Measurements from ENCODE around the gene ADAMTSL3.

Gene ADAMTSL3

GRCh38 chr15:83940136-83940535 lies 286.2 kb downstream of the ADAMTSL3 start:
- TF ChIP-seq ZBTB7A (IDR thresholded peaks at IDR 0.05; ENCODE audit: low read depth) (no peak), NFIC (IDR thresholded peaks at IDR 0.05) (no peak)

- TF ChIP-seq TCF12 (IDR thresholded peaks at IDR 0.05; ENCODE audit: low read depth) (no peak), EGR1 (IDR thresholded peaks at IDR 0.05) (no peak), TAF1 (IDR thresholded peaks at IDR 0.05; ENCODE audit: low read depth) (no peak), FOXM1 (IDR thresholded peaks at IDR 0.05; ENCODE audit: borderline replicate concordance, low read depth) (no peak), NFIC (IDR thresholded peaks at IDR 0.05) (no peak), YY1 (IDR thresholded peaks at IDR 0.05; ENCODE audit: low read depth) (no peak)
Observed at GRCh38 chr15:83943043-83943442, 289.1 kb downstream of the ADAMTSL3 start.

DNA sequence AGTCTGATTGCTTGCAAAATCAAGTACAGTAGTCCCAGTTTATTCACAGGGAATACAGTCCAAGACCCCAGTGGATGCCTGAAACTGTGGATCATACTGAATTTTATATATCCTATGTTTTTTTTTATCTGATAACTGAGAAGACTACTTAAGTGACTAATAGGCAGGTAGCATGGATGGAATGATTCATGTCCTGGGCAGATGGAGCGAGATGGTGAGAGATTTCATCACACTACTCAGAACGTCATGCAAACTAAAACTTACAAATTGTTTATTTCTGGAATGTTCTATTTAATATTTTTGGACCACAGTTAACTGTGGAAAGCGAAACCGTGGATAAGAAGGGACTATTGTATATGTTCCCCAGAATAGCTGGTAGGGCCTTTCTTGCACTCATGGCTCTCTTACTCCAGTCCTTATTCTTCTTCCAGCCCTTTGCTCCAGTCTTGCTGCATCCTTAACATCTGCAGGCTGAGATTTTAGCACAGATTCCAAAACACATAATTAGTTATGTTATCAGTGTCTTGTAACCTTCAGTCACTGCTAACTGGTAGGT lies 290.0 kb downstream of the ADAMTSL3 start:
- TF ChIP-seq EP300 (IDR thresholded peaks at IDR 0.05; ENCODE audit: borderline replicate concordance): no peak
- no peak for TF ChIP-seq RAD21 (IDR thresholded peaks at IDR 0.05; ENCODE audit: low read depth)
- no peak for TF ChIP-seq EGR1 (IDR thresholded peaks at IDR 0.05)

- TF ChIP-seq TEAD4 (IDR thresholded peaks at IDR 0.05) (no peak), EP300 (IDR thresholded peaks at IDR 0.05; ENCODE audit: borderline replicate concordance) (no peak), YY1 (IDR thresholded peaks at IDR 0.05; ENCODE audit: low read depth) (no peak), MAX (IDR thresholded peaks at IDR 0.05) (no peak), TAF1 (IDR thresholded peaks at IDR 0.05; ENCODE audit: low read depth) (no peak), FOXM1 (IDR thresholded peaks at IDR 0.05; ENCODE audit: borderline replicate concordance, low read depth) (no peak), CREB1 (IDR thresholded peaks at IDR 0.05; ENCODE audit: low read depth) (no peak), REST (IDR thresholded peaks at IDR 0.05; ENCODE audit: low read depth) (no peak), ZBTB7A (IDR thresholded peaks at IDR 0.05; ENCODE audit: low read depth) (no peak), CEBPB (IDR thresholded peaks at IDR 0.05) (no peak), RAD21 (IDR thresholded peaks at IDR 0.05; ENCODE audit: low read depth) (no peak), EGR1 (IDR thresholded peaks at IDR 0.05) (no peak), TCF12 (IDR thresholded peaks at IDR 0.05; ENCODE audit: low read depth) (no peak), NFIC (IDR thresholded peaks at IDR 0.05) (no peak)
- TF ChIP-seq, protein P1, sequence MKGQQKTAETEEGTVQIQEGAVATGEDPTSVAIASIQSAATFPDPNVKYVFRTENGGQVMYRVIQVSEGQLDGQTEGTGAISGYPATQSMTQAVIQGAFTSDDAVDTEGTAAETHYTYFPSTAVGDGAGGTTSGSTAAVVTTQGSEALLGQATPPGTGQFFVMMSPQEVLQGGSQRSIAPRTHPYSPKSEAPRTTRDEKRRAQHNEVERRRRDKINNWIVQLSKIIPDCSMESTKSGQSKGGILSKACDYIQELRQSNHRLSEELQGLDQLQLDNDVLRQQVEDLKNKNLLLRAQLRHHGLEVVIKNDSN (IDR thresholded peaks at IDR 0.05): no peak
Observed at GRCh38 chr15:83947156-83947555, 293.2 kb downstream of the ADAMTSL3 start.

DNA sequence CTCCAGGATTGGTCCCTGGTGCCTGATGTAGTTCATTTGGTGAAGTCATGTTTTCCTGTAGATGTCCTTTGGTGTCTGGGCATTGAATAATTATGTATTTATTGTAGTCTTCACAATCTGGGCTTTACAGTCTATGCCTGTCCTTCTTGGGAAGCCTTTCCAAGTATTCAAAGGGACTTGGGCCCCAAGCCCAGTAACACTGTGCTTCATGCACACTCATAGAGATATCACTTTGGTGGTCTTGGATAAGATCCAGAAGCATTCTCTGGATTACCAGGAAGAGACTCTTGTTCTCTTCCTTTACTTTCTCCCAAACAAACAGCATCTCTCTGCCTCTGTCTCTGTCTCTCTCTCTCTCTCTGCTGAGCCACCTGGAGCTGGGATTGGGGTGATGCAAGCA lies 300.6 kb downstream of the ADAMTSL3 start:
- no peak for TF ChIP-seq EGR1 (IDR thresholded peaks at IDR 0.05)
- no peak for TF ChIP-seq CREB1 (IDR thresholded peaks at IDR 0.05; ENCODE audit: low read depth)

DNA sequence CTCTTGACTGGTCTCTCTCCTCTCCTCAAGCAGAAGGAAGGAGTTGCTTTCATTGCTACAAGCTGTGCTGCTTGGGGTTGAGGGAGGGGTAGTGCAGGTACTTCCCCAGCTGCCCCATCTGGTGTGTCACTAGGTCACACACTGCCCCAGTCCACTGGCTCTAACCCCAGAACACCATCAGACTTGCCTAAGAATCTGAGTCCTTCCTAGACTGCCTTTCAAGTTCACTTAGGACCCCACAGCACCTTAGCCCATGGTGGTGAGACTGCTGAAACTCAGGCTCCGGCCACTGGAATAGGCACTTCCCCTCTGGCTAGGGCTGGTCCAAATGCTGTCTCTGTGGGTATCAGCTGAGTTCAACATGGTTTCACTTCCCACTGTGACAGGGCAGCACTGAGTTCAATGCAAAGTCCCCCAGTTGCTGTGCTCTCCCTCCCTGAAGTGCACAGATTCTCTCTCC lies 301.9 kb downstream of the ADAMTSL3 start:
- TF ChIP-seq RAD21 (IDR thresholded peaks at IDR 0.05; ENCODE audit: low read depth) (no peak), TEAD4 (IDR thresholded peaks at IDR 0.05) (no peak), EP300 (IDR thresholded peaks at IDR 0.05; ENCODE audit: borderline replicate concordance) (no peak), TCF12 (IDR thresholded peaks at IDR 0.05; ENCODE audit: low read depth) (no peak), NFIC (IDR thresholded peaks at IDR 0.05) (no peak), CREB1 (IDR thresholded peaks at IDR 0.05; ENCODE audit: low read depth) (no peak)
- TF ChIP-seq, protein P1 (IDR thresholded peaks at IDR 0.05): no peak

DNA sequence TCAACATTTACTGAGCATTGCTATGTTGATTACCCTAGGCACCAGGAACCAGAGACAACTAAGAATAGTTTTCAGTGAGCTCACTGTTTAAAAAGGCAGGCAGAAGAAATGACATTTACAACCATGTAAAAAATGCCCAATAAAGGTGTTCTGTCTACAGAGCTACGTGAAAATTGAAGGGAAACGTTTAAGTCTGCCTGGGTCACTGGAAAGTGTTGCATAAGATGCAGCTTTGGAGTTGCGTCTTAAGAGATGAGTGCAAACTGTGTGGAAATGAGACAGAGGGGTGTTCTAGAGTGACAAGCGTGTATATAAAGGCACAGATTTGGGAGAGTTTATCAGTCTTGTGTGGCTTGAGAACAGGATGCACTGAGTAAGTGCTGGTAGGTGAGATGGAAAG lies 303.0 kb downstream of the ADAMTSL3 start:
- TF ChIP-seq EP300 (IDR thresholded peaks at IDR 0.05; ENCODE audit: borderline replicate concordance) (no peak), CREB1 (IDR thresholded peaks at IDR 0.05; ENCODE audit: low read depth) (no peak), MAX (IDR thresholded peaks at IDR 0.05) (no peak), CEBPB (IDR thresholded peaks at IDR 0.05) (no peak), ZBTB7A (IDR thresholded peaks at IDR 0.05; ENCODE audit: low read depth) (no peak), RAD21 (IDR thresholded peaks at IDR 0.05; ENCODE audit: low read depth) (no peak), TCF12 (IDR thresholded peaks at IDR 0.05; ENCODE audit: low read depth) (no peak)
- TF ChIP-seq, protein P1 (IDR thresholded peaks at IDR 0.05): no peak

DNA sequence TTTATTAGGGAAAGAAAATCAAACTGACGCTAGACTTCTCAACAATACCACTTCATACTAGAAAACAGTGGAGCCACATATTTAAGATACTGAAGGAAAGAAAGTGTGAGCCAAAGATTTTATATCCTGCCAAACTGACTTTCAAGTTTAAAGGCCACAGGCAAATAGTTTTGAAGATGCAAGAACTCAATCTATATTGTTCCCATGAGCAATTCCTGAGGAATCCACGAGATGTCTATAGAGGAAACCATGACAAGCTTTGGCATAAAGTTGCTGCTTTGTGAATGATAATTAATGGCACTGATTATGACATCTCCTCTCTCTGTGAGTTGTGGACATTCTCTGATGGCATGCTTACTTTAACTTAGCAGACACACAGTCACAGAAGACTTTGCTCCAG lies 305.6 kb downstream of the ADAMTSL3 start:
- TF ChIP-seq YY1 (IDR thresholded peaks at IDR 0.05; ENCODE audit: low read depth) (no peak), RAD21 (IDR thresholded peaks at IDR 0.05; ENCODE audit: low read depth) (no peak), ZBTB7A (IDR thresholded peaks at IDR 0.05; ENCODE audit: low read depth) (no peak), NFIC (IDR thresholded peaks at IDR 0.05) (no peak), CEBPB (IDR thresholded peaks at IDR 0.05) (no peak), TEAD4 (IDR thresholded peaks at IDR 0.05) (no peak), MAX (IDR thresholded peaks at IDR 0.05) (no peak), EGR1 (IDR thresholded peaks at IDR 0.05) (no peak), FOXM1 (IDR thresholded peaks at IDR 0.05; ENCODE audit: borderline replicate concordance, low read depth) (no peak), REST (IDR thresholded peaks at IDR 0.05; ENCODE audit: low read depth) (no peak), CREB1 (IDR thresholded peaks at IDR 0.05; ENCODE audit: low read depth) (no peak), TAF1 (IDR thresholded peaks at IDR 0.05; ENCODE audit: low read depth) (no peak), TCF12 (IDR thresholded peaks at IDR 0.05; ENCODE audit: low read depth) (no peak), EP300 (IDR thresholded peaks at IDR 0.05; ENCODE audit: borderline replicate concordance) (no peak)
- TF ChIP-seq, protein P1 (IDR thresholded peaks at IDR 0.05): no peak
